NCI-H1417 (cell line): ENCODE results near the gene ZDHHC11.
"Not testable (repeated sequence)": the region's sequence is repeated elsewhere in the genome, so short reads cannot be mapped to it uniquely, and the experiment has no call there.

ENCODE experiments used
- DNase-seq, 3 experiments: peaks; one replicate each; lab custom pipeline; 2025; lab: John Stamatoyannopoulos, UW

ZDHHC11 gene

GRCh38 chr5:843926-844325, 6.9 kb downstream of the ZDHHC11 start:
- DNase-seq: peak in 1 of 3 experiments; percentile 30

GRCh38 chr5:843371-843770, 7.4 kb downstream of the ZDHHC11 start:
- DNase-seq: not testable (repeated sequence)

GRCh38 chr5:842402-843221, 8.2 kb downstream of the ZDHHC11 start:
- DNase-seq: not testable (repeated sequence)

GRCh38 chr5:841531-842401, 9.0 kb downstream of the ZDHHC11 start:
- DNase-seq: not testable (repeated sequence)

GRCh38 chr5:840974-841435, 9.8 kb downstream of the ZDHHC11 start:
- DNase-seq: not testable (repeated sequence)

- DNase-seq: not testable (repeated sequence)
Measured at GRCh38 chr5:840118-840973, 10.4 kb downstream of the ZDHHC11 start.

GRCh38 chr5:838431-838851, 12.3 kb downstream of the ZDHHC11 start:
- not testable (repeated sequence) for DNase-seq

GRCh38 chr5:837621-838121, 13.1 kb downstream of the ZDHHC11 start:
- DNase-seq: not testable (repeated sequence)

- not testable (repeated sequence) for DNase-seq
Measured at GRCh38 chr5:835933-836612, 14.7 kb downstream of the ZDHHC11 start.

GRCh38 chr5:834013-834412, 16.8 kb downstream of the ZDHHC11 start:
- DNase-seq: not testable (repeated sequence)

- DNase-seq: not testable (repeated sequence)
Measured at GRCh38 chr5:828194-828593, 22.6 kb downstream of the ZDHHC11 start.

- peak in 1 of 3 experiments; percentile 36 for DNase-seq
Measured at GRCh38 chr5:825544-825943, 25.2 kb downstream of the ZDHHC11 start.

- DNase-seq: peak in 1 of 3 experiments; percentile 32
Measured at GRCh38 chr5:821504-821903, 29.3 kb downstream of the ZDHHC11 start.

- no peak for DNase-seq
Measured at GRCh38 chr5:820245-820644, 30.5 kb downstream of the ZDHHC11 start.

GRCh38 chr5:819078-819477, 31.7 kb downstream of the ZDHHC11 start:
- DNase-seq: no peak

GRCh38 chr5:816176-816575, 34.6 kb downstream of the ZDHHC11 start:
- no peak for DNase-seq

- DNase-seq: no peak
Measured at GRCh38 chr5:815449-815848, 35.3 kb downstream of the ZDHHC11 start.

- not testable (repeated sequence) for DNase-seq
Measured at GRCh38 chr5:813575-813974, 37.2 kb downstream of the ZDHHC11 start.

GRCh38 chr5:811384-811783, 39.4 kb downstream of the ZDHHC11 start:
- not testable (repeated sequence) for DNase-seq

- DNase-seq: not testable (repeated sequence)
Measured at GRCh38 chr5:807719-808514, 42.9 kb downstream of the ZDHHC11 start.
